Neural crest cell (in vitro differentiated cells): Measurements from ENCODE around the gene BTG1. TPM values are rescaled to one million over a fixed set of nuclear protein-coding genes. Genes with fewer than 3 reads are reported as not detected.

Experiments used
- DNase-seq: peaks from one replicate; pipeline ENCODE4 v3.0.0; 2021; ENCODE audit warnings: low read depth, mixed read lengths, low spot score
- H3K27ac Mint-ChIP-seq: one replicate; pipeline ENCODE4 v1.8.0; 2021; ENCODE audit warnings: mild to moderate bottlenecking, mixed read lengths; ENCODE audit not compliant: unreplicated experiment
- H3K27me3 Mint-ChIP-seq: 2 replicates; pipeline ENCODE4 v1.8.0; 2021; ENCODE audit warnings: low read depth, mild to moderate bottlenecking, mixed read lengths
- H3K36me3 Mint-ChIP-seq: 2 replicates; pipeline ENCODE4 v1.8.0; 2021; ENCODE audit warnings: low read depth, mild to moderate bottlenecking, mixed read lengths
- H3K4me1 Mint-ChIP-seq: 2 replicates; pipeline ENCODE4 v1.8.0; 2021; ENCODE audit warnings: mixed read lengths
- H3K4me3 Mint-ChIP-seq: one replicate; pipeline ENCODE4 v1.8.0; 2021; ENCODE audit warnings: mild to moderate bottlenecking, mixed read lengths
- H3K9me3 Mint-ChIP-seq: 2 replicates; pipeline ENCODE4 v1.8.0; 2021; ENCODE audit warnings: mixed read lengths
- total RNA-seq: library from RNA; stranded (reverse); gene quantifications from 2 replicates; pipeline ENCODE4 v1.2.1, GENCODE V29; 2021
- TF ChIP-seq, protein P1 (sequence below): fragments of 200-600 bp; sonication (generic); conservative IDR thresholded peaks from 2 replicates; pipeline ENCODE4 v1.5.0; 2021; ENCODE audit warnings: antibody characterized with exemption, mild to moderate bottlenecking

Gene BTG1
- total RNA-seq, 1 donor from 2014 or later = 95.1 TPM

DNA sequence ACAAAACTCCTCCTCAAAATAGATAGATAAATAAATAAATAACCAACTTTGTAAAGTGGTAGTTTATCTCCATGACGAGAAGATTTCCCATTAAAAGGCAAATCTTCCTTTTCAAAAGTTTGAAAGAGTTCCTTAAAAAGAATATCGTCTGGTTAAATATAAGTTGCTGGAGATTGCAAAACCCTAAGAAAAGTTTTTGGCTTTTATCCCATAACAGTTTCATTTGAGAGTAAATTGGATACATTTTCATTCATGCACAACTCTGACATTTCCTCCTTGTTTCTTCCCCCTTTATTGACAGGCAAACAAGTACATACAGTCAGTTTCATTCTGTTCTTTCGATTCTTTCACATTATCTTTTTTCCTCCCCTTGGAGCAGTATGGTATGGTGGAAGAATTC lies 45.4 kb upstream of the BTG1 start:
- H3K4me1 Mint-ChIP-seq = peaks cover 23% of the 10 kb centered on the region
- no peaks in the 10 kb centered on the region for H3K27me3 Mint-ChIP-seq
- no peaks in the 10 kb centered on the region for H3K36me3 Mint-ChIP-seq
- TF ChIP-seq, protein P1, sequence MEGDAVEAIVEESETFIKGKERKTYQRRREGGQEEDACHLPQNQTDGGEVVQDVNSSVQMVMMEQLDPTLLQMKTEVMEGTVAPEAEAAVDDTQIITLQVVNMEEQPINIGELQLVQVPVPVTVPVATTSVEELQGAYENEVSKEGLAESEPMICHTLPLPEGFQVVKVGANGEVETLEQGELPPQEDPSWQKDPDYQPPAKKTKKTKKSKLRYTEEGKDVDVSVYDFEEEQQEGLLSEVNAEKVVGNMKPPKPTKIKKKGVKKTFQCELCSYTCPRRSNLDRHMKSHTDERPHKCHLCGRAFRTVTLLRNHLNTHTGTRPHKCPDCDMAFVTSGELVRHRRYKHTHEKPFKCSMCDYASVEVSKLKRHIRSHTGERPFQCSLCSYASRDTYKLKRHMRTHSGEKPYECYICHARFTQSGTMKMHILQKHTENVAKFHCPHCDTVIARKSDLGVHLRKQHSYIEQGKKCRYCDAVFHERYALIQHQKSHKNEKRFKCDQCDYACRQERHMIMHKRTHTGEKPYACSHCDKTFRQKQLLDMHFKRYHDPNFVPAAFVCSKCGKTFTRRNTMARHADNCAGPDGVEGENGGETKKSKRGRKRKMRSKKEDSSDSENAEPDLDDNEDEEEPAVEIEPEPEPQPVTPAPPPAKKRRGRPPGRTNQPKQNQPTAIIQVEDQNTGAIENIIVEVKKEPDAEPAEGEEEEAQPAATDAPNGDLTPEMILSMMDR = no peak
- no peak overlapping the region for H3K4me3 Mint-ChIP-seq
- no peak overlapping the region for H3K27ac Mint-ChIP-seq
- no peak for DNase-seq
- H3K9me3 Mint-ChIP-seq = peaks cover 3% of the 10 kb centered on the region

DNA sequence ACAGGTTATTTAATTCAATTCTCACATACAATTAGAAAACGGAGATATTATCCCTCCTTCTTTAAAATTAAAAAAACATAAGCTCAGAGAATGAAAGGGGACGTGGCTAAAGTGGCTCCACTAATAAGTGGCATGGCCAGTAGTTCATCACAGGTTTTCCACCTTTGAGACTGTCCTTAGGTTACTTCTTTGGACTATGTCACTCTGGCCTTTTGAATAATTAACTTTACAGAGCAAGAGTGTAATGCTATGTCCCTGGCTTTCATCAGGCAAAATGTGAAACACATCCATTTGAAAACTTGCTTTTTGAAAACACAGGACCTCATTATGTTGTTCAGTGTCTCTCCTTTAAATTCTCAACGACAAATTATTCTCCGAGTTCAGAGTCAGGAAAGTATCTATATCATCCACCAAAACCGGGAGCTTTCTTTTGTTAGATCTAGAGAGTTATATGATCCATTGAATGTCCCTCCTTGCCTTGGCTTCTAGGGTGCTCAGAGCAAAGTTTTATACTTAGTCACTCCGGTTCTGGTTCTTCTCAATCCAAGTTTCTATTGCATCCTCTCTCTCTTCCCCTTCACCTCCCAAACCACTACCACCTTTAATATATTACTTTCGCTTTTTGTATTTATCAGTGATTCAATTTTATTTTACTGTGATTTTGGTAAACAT lies 43.0 kb upstream of the BTG1 start:
- peaks cover 2% of the 10 kb centered on the region for H3K9me3 Mint-ChIP-seq
- DNase-seq = no peak
- no peaks in the 10 kb centered on the region for H3K27me3 Mint-ChIP-seq
- TF ChIP-seq, protein P1 = no peak
- peaks cover 18% of the 10 kb centered on the region for H3K4me1 Mint-ChIP-seq
- no peak overlapping the region for H3K4me3 Mint-ChIP-seq
- H3K36me3 Mint-ChIP-seq = no peaks in the 10 kb centered on the region
- no peak overlapping the region for H3K27ac Mint-ChIP-seq

DNA sequence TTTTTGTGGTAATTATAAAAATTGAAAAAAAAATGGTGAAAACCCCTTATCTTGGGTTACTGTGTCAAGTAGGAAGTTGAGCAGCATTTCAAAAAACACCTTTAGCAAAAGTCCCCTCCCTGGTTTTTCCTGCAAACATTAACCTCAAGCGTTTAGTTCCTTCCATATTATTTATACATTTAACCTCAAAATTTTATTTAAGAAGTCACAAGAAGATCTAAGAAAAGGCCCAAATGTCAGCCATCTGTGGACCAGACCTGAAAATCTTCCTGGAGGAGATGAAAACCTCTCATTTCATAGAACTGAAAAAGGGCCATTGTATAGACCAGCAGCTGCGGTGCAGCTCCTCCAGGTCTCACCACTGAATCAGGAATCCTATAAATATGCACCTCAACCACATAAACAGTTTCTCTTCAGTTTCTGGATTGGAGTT lies 40.4 kb upstream of the BTG1 start:
- peaks cover 7% of the 10 kb centered on the region for H3K9me3 Mint-ChIP-seq

DNA sequence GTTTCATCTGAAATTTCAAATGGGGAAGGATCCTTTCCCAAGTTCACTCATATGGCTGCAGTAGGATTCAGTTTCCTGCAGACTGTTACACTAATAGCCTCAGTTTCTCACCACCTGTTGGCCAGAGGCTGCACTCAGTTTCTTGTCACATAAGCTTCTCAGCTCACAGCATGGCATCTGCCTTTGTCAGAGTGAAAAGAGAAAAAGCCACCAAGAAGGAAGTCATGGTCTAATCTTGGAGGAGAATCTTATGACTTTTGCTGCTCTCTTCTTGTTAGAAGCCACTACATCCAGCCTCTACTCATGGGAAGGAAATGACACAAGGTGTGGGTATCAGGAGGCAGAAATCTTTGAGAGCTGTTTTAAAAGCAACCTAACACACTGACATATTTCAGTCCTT lies 39.4 kb upstream of the BTG1 start:
- DNase-seq = no peak
- Mint-ChIP-seq H3K4me3 (no peak overlapping the region), H3K27ac (no peak overlapping the region), H3K4me1 (peaks cover 6% of the 10 kb centered on the region), H3K36me3 (no peaks in the 10 kb centered on the region), H3K9me3 (peaks cover 7% of the 10 kb centered on the region), H3K27me3 (no peaks in the 10 kb centered on the region)
- TF ChIP-seq, protein P1 = no peak

More for the DNA sequence above, 40.4 kb upstream of the BTG1 start:
- H3K36me3 Mint-ChIP-seq = no peaks in the 10 kb centered on the region
- TF ChIP-seq, protein P1 = no peak
- H3K27me3 Mint-ChIP-seq = no peaks in the 10 kb centered on the region
- H3K4me3 Mint-ChIP-seq = no peak overlapping the region
- peaks cover 6% of the 10 kb centered on the region for H3K4me1 Mint-ChIP-seq
- no peak for DNase-seq
- no peak overlapping the region for H3K27ac Mint-ChIP-seq

DNA sequence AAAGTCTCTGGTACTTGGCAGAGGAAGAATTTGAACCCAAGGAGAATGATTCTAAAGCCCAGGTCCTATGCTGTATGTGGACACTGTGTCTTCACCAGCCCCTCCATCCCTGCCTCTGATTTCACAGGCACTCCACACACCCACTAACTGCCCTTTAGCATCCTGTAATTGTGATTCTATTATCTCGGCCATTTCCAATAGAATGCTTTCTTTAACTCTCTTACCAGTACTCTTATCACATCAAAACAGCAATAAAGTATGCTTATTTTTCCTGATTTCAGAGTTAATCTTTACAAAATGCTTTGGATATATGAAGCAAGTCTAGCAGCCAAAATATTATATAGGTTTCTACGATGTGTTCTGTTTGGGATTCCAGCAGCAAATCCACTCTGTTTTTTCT lies 37.9 kb upstream of the BTG1 start:
- Mint-ChIP-seq H3K9me3 (peaks cover 4% of the 10 kb centered on the region), H3K4me3 (no peak overlapping the region), H3K36me3 (no peaks in the 10 kb centered on the region), H3K4me1 (peaks cover 6% of the 10 kb centered on the region), H3K27me3 (no peaks in the 10 kb centered on the region), H3K27ac (no peak overlapping the region)
- TF ChIP-seq, protein P1 = no peak
- no peak for DNase-seq
